Activated CD8-positive, alpha-beta memory T cell treated with anti-CD3 and anti-CD28 coated beads for 24 hours (primary cell): ENCODE data around the gene CPA5.
"Not testable (repeated sequence)": the region's sequence is repeated elsewhere in the genome, so short reads cannot be mapped to it uniquely, and the experiment has no call there.

Experiments
- DNase-seq: peaks from one replicate; pipeline ENCODE4 v3.0.0-alpha.2; 2020

CPA5 gene

GRCh38 chr7:130361681-130362080, 17.1 kb downstream of the CPA5 start:
- DNase-seq: no peak

- no peak for DNase-seq
These were observed 17.7 kb downstream of the CPA5 start for GRCh38 chr7:130362251-130362816.

- no peak for DNase-seq
These were observed 18.6 kb downstream of the CPA5 start for GRCh38 chr7:130363026-130363847.

GRCh38 chr7:130364451-130364850, 19.8 kb downstream of the CPA5 start:
- no peak for DNase-seq

- no peak for DNase-seq
These were observed 20.5 kb downstream of the CPA5 start for GRCh38 chr7:130365088-130365487.

GRCh38 chr7:130365511-130366441, 21.2 kb downstream of the CPA5 start:
- DNase-seq: no peak

- no peak for DNase-seq
These were observed 21.9 kb downstream of the CPA5 start for GRCh38 chr7:130366564-130366963.

- DNase-seq: peak; percentile 64
These were observed 22.6 kb downstream of the CPA5 start for GRCh38 chr7:130367088-130367755.

- no peak for DNase-seq
These were observed 23.5 kb downstream of the CPA5 start for GRCh38 chr7:130367836-130368746.

GRCh38 chr7:130369110-130369711, 24.6 kb downstream of the CPA5 start:
- DNase-seq: no peak

- no peak for DNase-seq
These were observed 25.4 kb downstream of the CPA5 start for GRCh38 chr7:130369831-130370550.

GRCh38 chr7:130371046-130371445, 26.4 kb downstream of the CPA5 start:
- no peak for DNase-seq

GRCh38 chr7:130372402-130373165, 28.0 kb downstream of the CPA5 start:
- DNase-seq: no peak

GRCh38 chr7:130374507-130374906, 29.9 kb downstream of the CPA5 start:
- no peak for DNase-seq

GRCh38 chr7:130376461-130376860, 31.8 kb downstream of the CPA5 start:
- DNase-seq: not testable (repeated sequence)

GRCh38 chr7:130377178-130377577, 32.6 kb downstream of the CPA5 start:
- no peak for DNase-seq

GRCh38 chr7:130379019-130379418, 34.4 kb downstream of the CPA5 start:
- no peak for DNase-seq

- no peak for DNase-seq
These were observed 34.9 kb downstream of the CPA5 start for GRCh38 chr7:130379532-130379920.

- DNase-seq: no peak
These were observed 35.6 kb downstream of the CPA5 start, which contains the start of gene CPA1 for GRCh38 chr7:130379921-130380860. Gene CPA1 (plus strand): TSS chr7:130380494. CDS start chr7:130380521, 27 bp downstream.
